H1 (cell line): ENCODE measurements around the gene TRAPPC2L. TPM values are rescaled to one million over a fixed set of nuclear protein-coding genes. Genes with fewer than 3 reads are reported as not detected.

ENCODE experiments used
- CTCF ChIA-PET: fragments of 300-600 bp; sonication (Branson Sonifier 250); formaldehyde crosslinking; loops from one replicate; lab custom pipeline; 2021; ENCODE audit not compliant: partially characterized antibody; lab: Charles Lee
- POLR2A ChIA-PET: fragments of 300-600 bp; sonication (Branson Sonifier 250); formaldehyde crosslinking; loops from one replicate; lab custom pipeline; 2021; ENCODE audit warnings: inconsistent platforms; ENCODE audit not compliant: partially characterized antibody; lab: Charles Lee
- DNase-seq, 2 experiments: peaks; one replicate each; pipeline versions ENCODE4 v3.0.0 to v3.0.0-alpha.2; 2010 to 2022; ENCODE audit warnings: low spot score in 2 of 2, low read depth in 1 of 2, mixed read lengths in 1 of 2
- FAIRE-seq: peaks from 2 replicates; lab custom pipeline; 2011; peaks lifted over from hg19 to GRCh38; lab: Jason Lieb, UNC
- H2AFZ ChIP-seq: 2 replicates; pipeline ENCODE4 v1.8.1; 2012; ENCODE audit warnings: low read length, inconsistent platforms
- H2AK5ac ChIP-seq: 2 replicates; pipeline ENCODE4 v1.6.1; 2013; ENCODE audit warnings: low read depth, low read length
- H2BK120ac ChIP-seq: replicated peaks from 2 replicates; pipeline ENCODE3; 2013; ENCODE audit warnings: low read depth, low read length, inconsistent platforms
- H2BK12ac ChIP-seq: 2 replicates; pipeline ENCODE4 v1.6.1; 2013; ENCODE audit warnings: low read depth, low read length
- H2BK15ac ChIP-seq: 2 replicates; pipeline ENCODE4 v1.6.1; 2013; ENCODE audit warnings: low read length
- H2BK20ac ChIP-seq: 2 replicates; pipeline ENCODE4 v1.6.1; 2013; ENCODE audit warnings: low read length
- H2BK5ac ChIP-seq: 2 replicates; pipeline ENCODE4 v1.6.1; 2013; ENCODE audit warnings: low read depth, low read length
- H3K14ac ChIP-seq: 2 replicates; pipeline ENCODE4 v1.6.1; 2013; ENCODE audit warnings: inconsistent platforms; ENCODE audit not compliant: insufficient read length
- H3K18ac ChIP-seq: 2 replicates; pipeline ENCODE4 v1.6.1; 2013; ENCODE audit warnings: low read length; ENCODE audit errors: extremely low read depth
- H3K23ac ChIP-seq: 2 replicates; pipeline ENCODE4 v1.6.1; 2013; ENCODE audit warnings: inconsistent platforms; ENCODE audit not compliant: insufficient read length
- H3K23me2 ChIP-seq: 2 replicates; pipeline ENCODE4 v1.6.1; 2013; ENCODE audit warnings: low read depth, low read length
- H3K27ac ChIP-seq: 2 replicates; pipeline ENCODE4 v1.6.1; 2011; ENCODE audit warnings: low read depth, low read length, inconsistent platforms
- H3K27me3 ChIP-seq, 4 experiments: replicated peaks in 1 of 4; 1 replicate in 1 of 4; 2 replicates in 3 of 4; pipeline versions ENCODE4 v1.6.1 to v1.8.1; 2011 to 2013; ENCODE audit warnings: low read length in 3 of 4, mild to moderate bottlenecking in 3 of 4, inconsistent platforms in 2 of 4, mixed read lengths in 2 of 4, moderate library complexity in 1 of 4; ENCODE audit not compliant: control insufficient read depth in 3 of 4, insufficient read depth in 3 of 4; ENCODE audit errors: extremely low read depth in 1 of 4
- H3K36me3 ChIP-seq, 4 experiments: 2 replicates each; pipeline versions ENCODE4 v1.6.1 to v1.8.1; 2011 to 2013; ENCODE audit warnings: mild to moderate bottlenecking in 4 of 4, low read length in 3 of 4, moderate library complexity in 2 of 4, control low read depth in 1 of 4, inconsistent platforms in 1 of 4; ENCODE audit not compliant: insufficient read depth in 4 of 4, control insufficient read depth in 2 of 4
- H3K4ac ChIP-seq: replicated peaks from 2 replicates; pipeline ENCODE3; 2013; ENCODE audit warnings: low read length, low read depth, mixed read lengths, inconsistent platforms; ENCODE audit not compliant: insufficient read length
- H3K4me1 ChIP-seq, 4 experiments: replicated peaks in 1 of 4; 1 replicate in 1 of 4; 2 replicates in 3 of 4; pipeline versions ENCODE4 v1.6.1 to v1.8.1; 2011 to 2013; ENCODE audit warnings: low read length in 3 of 4, inconsistent platforms in 2 of 4, mixed read lengths in 1 of 4; ENCODE audit not compliant: insufficient read depth in 4 of 4, control insufficient read depth in 3 of 4
- H3K4me2 ChIP-seq, 2 experiments: 2 replicates each; pipeline versions ENCODE4 v1.6.1 to v1.8.1; 2011 to 2013; ENCODE audit warnings: low read depth in 2 of 2, low read length in 2 of 2, control low read depth in 1 of 2, inconsistent platforms in 1 of 2, mild to moderate bottlenecking in 1 of 2; ENCODE audit not compliant: insufficient read depth in 1 of 2
- H3K4me3 ChIP-seq, 4 experiments: fragments of 200-600, 300-600 bp in 1 of 4; sonication (generic), shearing (Covaris generic), sonication (Bioruptor Twin) in 1 of 4; 2 replicates each; pipeline versions ENCODE4 v1.5.1 to v1.8.1; 2011 to 2016; ENCODE audit warnings: low read length in 4 of 4, low read depth in 3 of 4, control low read depth in 2 of 4, inconsistent platforms in 2 of 4, mild to moderate bottlenecking in 2 of 4, mixed read lengths in 1 of 4, moderate library complexity in 1 of 4; ENCODE audit not compliant: insufficient read depth in 2 of 4; ENCODE audit errors: extremely low read depth in 1 of 4
- H3K56ac ChIP-seq: replicated peaks from 2 replicates; pipeline ENCODE3; 2013; ENCODE audit warnings: low read depth, mild to moderate bottlenecking, mixed read lengths, low read length, inconsistent platforms; ENCODE audit not compliant: insufficient read length
- H3K79me1 ChIP-seq: 2 replicates; pipeline ENCODE4 v1.6.1; 2013; ENCODE audit warnings: low read depth, low read length, control low read depth
- H3K79me2 ChIP-seq, 2 experiments: 2 replicates each; pipeline versions ENCODE4 v1.6.1 to v1.8.1; 2012 to 2013; ENCODE audit warnings: low read length in 2 of 2, mild to moderate bottlenecking in 2 of 2, inconsistent platforms in 1 of 2; ENCODE audit not compliant: insufficient read depth in 2 of 2, control insufficient read depth in 1 of 2
- H3K9ac ChIP-seq, 4 experiments: replicated peaks in 1 of 4; 1 replicate in 1 of 4; 2 replicates in 3 of 4; pipeline versions ENCODE4 v1.6.1 to v1.8.1; 2011 to 2013; ENCODE audit warnings: low read depth in 3 of 4, low read length in 3 of 4, control low read depth in 2 of 4, mild to moderate bottlenecking in 2 of 4, moderate library complexity in 2 of 4, inconsistent platforms in 1 of 4; ENCODE audit errors: extremely low read depth in 1 of 4
- H3K9me3 ChIP-seq, 2 experiments: 2 replicates each; pipeline versions ENCODE4 v1.6.1 to v1.8.1; 2012 to 2013; ENCODE audit warnings: mild to moderate bottlenecking in 2 of 2, moderate library complexity in 2 of 2, control low read depth in 1 of 2, inconsistent platforms in 1 of 2, low read depth in 1 of 2, low read length in 1 of 2, mixed read lengths in 1 of 2; ENCODE audit not compliant: insufficient read depth in 2 of 2
- H4K20me1 ChIP-seq, 2 experiments: replicated peaks in 1 of 2; 2 replicates each; pipeline versions ENCODE3 to v1.8.1; 2011 to 2013; ENCODE audit warnings: inconsistent platforms in 2 of 2, low read length in 2 of 2, mild to moderate bottlenecking in 1 of 2; ENCODE audit not compliant: insufficient read depth in 2 of 2, control insufficient read depth in 1 of 2
- H4K5ac ChIP-seq: 2 replicates; pipeline ENCODE4 v1.6.1; 2013; ENCODE audit warnings: low read length, low read depth, mixed read lengths, inconsistent platforms; ENCODE audit not compliant: insufficient read length
- H4K8ac ChIP-seq: 2 replicates; pipeline ENCODE4 v1.8.0; 2013; ENCODE audit warnings: mild to moderate bottlenecking, moderate library complexity, low read length, inconsistent platforms; ENCODE audit not compliant: insufficient read depth; ENCODE audit errors: extremely low read depth
- H4K91ac ChIP-seq: replicated peaks from 2 replicates; pipeline ENCODE3; 2013; ENCODE audit warnings: low read length, mixed read lengths, inconsistent platforms; ENCODE audit not compliant: insufficient read length
- CBX5 ChIP-seq: fragments of 300-800, 300-1000 bp; sonication (generic); IDR thresholded peaks from 2 replicates; pipeline ENCODE4 v1.7.1; 2016; ENCODE audit warnings: antibody characterized with exemption, low read length, low read depth
- JUN ChIP-seq: IDR thresholded peaks from 2 replicates; pipeline ENCODE4 v1.6.1; 2011; ENCODE audit warnings: low read depth, mild to moderate bottlenecking, improper control_type of control experiment, low read length
- NRF1 ChIP-seq: IDR thresholded peaks from 2 replicates; pipeline ENCODE4 v1.6.1; 2011; ENCODE audit warnings: mild to moderate bottlenecking, low read depth, low read length, improper control_type of control experiment
- POU5F1 ChIP-seq: IDR thresholded peaks from 2 replicates; pipeline ENCODE4 v1.6.1; 2011; ENCODE audit warnings: low read depth, mild to moderate bottlenecking, low read length, moderate library complexity
- SUZ12 ChIP-seq: fragments of 200-600 bp; sonication (generic); IDR thresholded peaks from 2 replicates; pipeline ENCODE4 v1.6.1; 2012; ENCODE audit warnings: mild to moderate bottlenecking, inconsistent platforms, low read length, moderate library complexity, mixed read lengths
- TCF12 ChIP-seq: IDR thresholded peaks from 2 replicates; pipeline ENCODE4 v1.6.1; 2011; ENCODE audit warnings: low read depth, mild to moderate bottlenecking, low read length
- WGBS, 2 experiments: shearing (Covaris generic) in 1 of 2; methylation state at CpG; one replicate each; pipeline versions ENCODE4 v1.1.6 to v1.1.7; 2013 to 2015; ENCODE audit warnings: low lambda C conversion rate in 2 of 2, mixed read lengths in 2 of 2, inconsistent platforms in 1 of 2, low coverage in 1 of 2, missing lambda C conversion rate in 1 of 2; ENCODE audit not compliant: insufficient replicate concordance in 2 of 2, insufficient coverage in 1 of 2, insufficient read length in 1 of 2; ENCODE audit errors: extremely low coverage in 1 of 2, missing lambda C conversion rate in 1 of 2; 5-methylcytosine and 5-hydroxymethylcytosine counted together
- polyA plus RNA-seq, 7 experiments: library from polyadenylated mRNA; depleted of rRNA in 3 of 7; stranded (reverse) in 5 of 7; unstranded in 2 of 7; fragments of >200 nt in 5 of 7; fragments of 200-250 nt in 2 of 7; gene quantifications; 1 replicate in 5 of 7; 2 replicates in 1 of 7; 4 replicates in 1 of 7; pipeline versions ENCODE4 v1.2.1 to v1.2.3, GENCODE V29; 2011 to 2013; ENCODE audit warnings: missing spikeins in 2 of 7, mixed read lengths in 2 of 7
- total RNA-seq: library from RNA; stranded (reverse); fragmentation: NEBNext Ultra II Directional; extraction: Animal tissue kit (Norgen Biotek cat#: 25700); gene quantifications from 2 replicates; pipeline ENCODE4 v1.2.1, GENCODE V29; 2021
- TF ChIP-seq, protein P1 (sequence below): IDR thresholded peaks from 2 replicates; pipeline ENCODE4 v1.6.1; 2012; ENCODE audit warnings: low read length, inconsistent platforms

The TRAPPC2L gene
- total and polyA plus RNA-seq, 2 of the 8 experiments (the other 6 are each of a cell fraction or from before 2014, with no cell fraction given) = 98.7 to 133 TPM

DNA sequence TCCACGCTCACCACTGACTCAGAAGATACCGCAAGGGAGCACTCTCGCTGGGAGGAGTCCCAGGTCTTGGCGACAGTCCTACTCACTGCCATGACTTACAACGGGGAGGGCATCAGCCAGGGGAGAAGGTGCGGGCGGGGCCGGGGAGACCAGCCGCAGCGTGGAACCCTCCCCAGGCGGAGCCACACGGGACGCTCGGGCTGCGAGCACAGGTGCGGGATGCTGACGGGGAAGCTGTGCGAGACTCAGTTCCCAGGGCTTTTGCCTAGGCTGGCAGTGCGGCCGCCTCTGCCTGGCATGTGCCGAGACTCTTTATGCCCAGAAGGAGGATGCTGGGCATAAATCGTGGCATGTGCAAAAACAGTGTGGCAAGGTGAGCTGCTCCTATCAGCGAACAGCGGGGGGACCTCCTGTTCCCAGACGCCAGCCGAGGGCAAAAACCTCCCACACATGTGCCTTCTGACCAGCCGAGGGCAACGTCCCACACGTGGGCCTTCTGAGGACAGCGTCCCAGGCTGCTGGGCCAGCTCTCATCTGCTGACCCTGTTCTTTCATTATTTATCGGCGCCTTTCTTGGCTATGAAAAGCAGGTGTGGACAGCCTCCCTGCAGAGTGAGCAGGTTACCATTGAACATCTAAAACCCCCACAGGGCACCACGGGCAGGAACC lies 6.3 kb upstream of the TRAPPC2L start:
- Histone ChIP-seq H3K4ac (no peak overlapping the region), H4K8ac (no peak overlapping the region), H3K79me2 (no peaks in the 10 kb centered on the region), H3K4me1 (peaks cover 0 to 1% (median under 1%) of the 10 kb centered on the region in 4 experiments; a peak in 5 of 7 replicates), H3K4me3 (no peak overlapping the region), H3K23ac (no peak overlapping the region), H4K20me1 (peaks cover 0 to 10% of the 10 kb centered on the region in 2 experiments), H2AFZ (no peak overlapping the region), H3K14ac (no peak overlapping the region), H2BK12ac (no peak overlapping the region), H3K79me1 (no peaks in the 10 kb centered on the region; the same call in 1 of the 2 replicates), H2BK5ac (no peak overlapping the region), H4K91ac (no peak overlapping the region), H4K5ac (no peak overlapping the region), H3K56ac (no peak overlapping the region), H3K27me3 (no peaks in the 10 kb centered on the region), H2AK5ac (no peak overlapping the region), H3K36me3 (peaks cover 0 to 2% (median 0%) of the 10 kb centered on the region in 4 experiments; a peak in 1 of 8 replicates), H3K23me2 (peaks cover under 1% of the 10 kb centered on the region; the same call in 1 of the 2 replicates), H3K18ac (no peak overlapping the region), H2BK120ac (no peak overlapping the region), H2BK20ac (no peak overlapping the region), H3K27ac (no peak overlapping the region), H3K4me2 (no peak overlapping the region), H3K9ac (no peak overlapping the region), H3K9me3 (peaks cover 0 to 5% of the 10 kb centered on the region in 2 experiments; a peak in 1 of 4 replicates), H2BK15ac (no peak overlapping the region)
- CTCF ChIA-PET = interaction anchor here (1.1 to 1.3 kb wide), 3 partner anchors 12 to 323 kb away, joined by 3 read pairs; no protein-coding TSS in a partner anchor
- TF ChIP-seq POU5F1 = no peak
- no peak for TF ChIP-seq CBX5
- TF ChIP-seq, protein P1, sequence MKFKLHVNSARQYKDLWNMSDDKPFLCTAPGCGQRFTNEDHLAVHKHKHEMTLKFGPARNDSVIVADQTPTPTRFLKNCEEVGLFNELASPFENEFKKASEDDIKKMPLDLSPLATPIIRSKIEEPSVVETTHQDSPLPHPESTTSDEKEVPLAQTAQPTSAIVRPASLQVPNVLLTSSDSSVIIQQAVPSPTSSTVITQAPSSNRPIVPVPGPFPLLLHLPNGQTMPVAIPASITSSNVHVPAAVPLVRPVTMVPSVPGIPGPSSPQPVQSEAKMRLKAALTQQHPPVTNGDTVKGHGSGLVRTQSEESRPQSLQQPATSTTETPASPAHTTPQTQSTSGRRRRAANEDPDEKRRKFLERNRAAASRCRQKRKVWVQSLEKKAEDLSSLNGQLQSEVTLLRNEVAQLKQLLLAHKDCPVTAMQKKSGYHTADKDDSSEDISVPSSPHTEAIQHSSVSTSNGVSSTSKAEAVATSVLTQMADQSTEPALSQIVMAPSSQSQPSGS = no peak
- TF ChIP-seq SUZ12 = no peak
- no peak for TF ChIP-seq TCF12
- TF ChIP-seq NRF1 = no peak
- no peak for TF ChIP-seq JUN
- DNase-seq = no peak
- POLR2A ChIA-PET = interaction anchor here (0.6 to 0.7 kb wide), 2 partner anchors 30 to 42 kb away, joined by 3 read pairs; no protein-coding TSS in a partner anchor
- WGBS, 2 experiments = 93% methylated on average over 32 of the region's 33 CpGs; no CpG with 5 or more reads in 1 of the 2 experiments
- FAIRE-seq = no peak
